NCI-H69 (cell line): Measurements from ENCODE around the gene CCT7.
"Not testable (repeated sequence)": the region's sequence is repeated elsewhere in the genome, so short reads cannot be mapped to it uniquely, and the experiment has no call there.

ENCODE experiments used
- DNase-seq: peaks from one replicate; lab custom pipeline; 2025; lab: John Stamatoyannopoulos, UW

The CCT7 gene

DNA sequence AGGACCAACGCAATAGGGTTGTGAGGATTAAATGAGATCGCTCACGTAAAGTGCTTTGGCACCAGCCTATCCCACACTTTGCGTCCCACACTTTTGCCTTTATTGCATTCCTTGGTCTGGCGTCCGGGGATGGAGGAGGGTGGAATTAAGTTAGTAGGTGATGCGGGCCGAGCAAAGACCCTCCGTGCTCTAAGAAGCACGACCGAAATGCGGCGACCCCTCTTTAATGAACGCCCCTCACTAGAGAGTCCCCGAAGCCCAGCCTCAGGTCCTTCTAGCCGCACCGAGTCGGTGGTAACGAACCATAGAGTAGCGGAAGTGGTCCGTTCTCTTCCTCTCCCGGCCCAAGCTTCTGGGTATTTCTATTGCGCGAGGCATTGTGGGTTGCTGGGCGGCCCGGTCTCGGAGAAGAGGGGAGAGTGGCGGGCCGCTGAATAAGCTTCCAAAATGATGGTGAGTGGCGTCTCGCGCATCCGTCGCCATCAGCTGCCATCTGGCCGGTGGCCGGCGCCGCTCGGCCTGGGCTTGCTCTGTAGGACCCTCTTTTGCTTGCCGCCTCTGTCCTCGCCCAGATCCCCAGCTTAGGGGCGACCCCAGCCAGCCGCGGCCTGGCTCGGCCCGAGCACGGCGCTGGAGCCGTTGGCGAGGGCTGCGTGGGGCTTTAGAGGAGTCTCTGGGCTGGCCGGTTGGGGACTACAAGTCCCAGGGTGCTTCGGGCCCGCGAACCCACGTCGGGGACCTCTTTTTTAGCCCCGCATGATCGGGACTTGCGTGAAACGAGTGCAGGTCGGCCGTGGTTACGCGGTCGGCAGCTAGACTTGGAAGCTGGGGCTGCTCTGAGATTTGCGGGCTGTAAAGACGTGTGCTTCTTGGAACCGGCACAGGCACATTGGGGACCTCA is at the start of gene CCT7:
TSS of gene CCT7 (plus strand) at position 377 of the 901 bp plus-strand sequence. CDS start at position 448, 71 bp downstream.
- DNase-seq: peak; percentile 93

DNA sequence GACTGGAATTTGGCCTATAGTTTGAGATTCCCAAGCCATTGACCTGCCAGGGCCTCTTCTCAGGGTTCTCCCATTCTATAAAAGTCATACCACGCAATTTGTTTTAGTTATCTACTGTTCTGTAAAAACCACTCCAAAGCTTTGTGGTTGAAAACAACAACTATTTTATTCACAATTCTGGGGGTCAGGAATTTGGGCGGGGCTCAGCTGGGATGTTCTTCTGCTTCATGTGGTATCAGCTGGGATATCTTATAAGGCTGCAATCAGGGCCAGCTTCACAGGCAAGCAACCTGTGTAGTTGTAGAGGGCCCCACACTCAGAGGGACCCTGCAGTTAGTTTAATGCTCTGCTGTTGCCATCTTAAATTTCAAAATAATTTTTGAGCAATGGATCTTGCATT is 48.1 kb upstream of the CCT7 start:
- no peak for DNase-seq

DNA sequence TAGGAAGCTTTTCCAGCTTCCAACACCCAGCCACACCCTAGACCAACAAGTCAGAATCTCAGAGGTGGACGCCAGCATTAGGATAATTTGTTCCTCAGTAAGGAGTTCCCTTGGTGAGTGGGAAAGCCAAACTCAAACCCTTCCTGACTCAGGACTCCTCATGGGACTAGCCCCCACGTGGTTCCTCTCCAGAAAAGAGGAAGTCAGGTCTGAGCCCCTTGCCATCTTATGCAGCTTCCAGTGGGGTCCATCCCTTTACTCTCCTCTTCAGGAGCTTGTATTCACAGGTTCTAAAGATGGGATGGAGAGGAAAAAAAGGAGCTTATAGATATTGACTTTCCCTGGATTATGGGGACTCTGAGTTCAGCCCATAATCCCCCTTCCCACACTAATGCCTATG is 46.6 kb upstream of the CCT7 start:
- DNase-seq: no peak

DNA sequence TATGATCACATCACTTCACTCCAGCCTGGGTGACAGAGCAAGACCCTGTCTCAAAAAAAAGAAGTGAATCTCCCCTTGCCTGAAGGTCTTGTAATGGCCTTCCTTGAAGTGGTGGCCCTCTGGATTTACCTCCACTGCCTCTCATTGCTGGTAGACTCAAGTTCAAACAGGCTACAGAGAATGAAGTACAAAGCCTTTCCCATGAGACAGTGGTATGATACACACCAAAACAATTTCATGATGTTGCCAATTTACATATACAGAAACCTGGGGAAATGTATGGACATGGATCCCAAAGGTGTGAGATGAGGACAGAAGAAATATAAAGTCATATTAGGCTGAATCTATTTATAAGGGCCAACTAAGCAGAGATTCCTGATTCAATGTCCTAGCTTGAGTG is 36.5 kb upstream of the CCT7 start:
- no peak for DNase-seq

DNA sequence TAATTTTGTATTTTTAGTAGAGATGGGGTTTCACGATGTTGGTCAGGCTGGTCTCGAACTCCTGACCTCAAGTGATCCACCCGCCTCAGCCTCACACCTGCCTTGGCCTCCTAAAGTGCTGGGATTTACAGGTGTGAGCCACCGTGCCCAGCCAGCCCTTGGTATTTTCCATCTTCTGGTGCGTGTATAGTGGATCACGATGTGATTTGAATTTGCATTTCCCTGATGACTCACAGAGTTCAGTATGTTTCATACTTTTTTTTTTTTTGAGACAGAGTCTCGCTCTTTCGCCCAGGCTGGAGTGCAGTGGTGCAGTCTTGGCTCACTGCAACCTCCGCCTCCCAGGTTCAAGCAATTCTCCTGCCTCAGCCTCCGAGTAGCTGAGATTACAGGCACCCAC is 33.8 kb upstream of the CCT7 start:
- not testable (repeated sequence) for DNase-seq

DNA sequence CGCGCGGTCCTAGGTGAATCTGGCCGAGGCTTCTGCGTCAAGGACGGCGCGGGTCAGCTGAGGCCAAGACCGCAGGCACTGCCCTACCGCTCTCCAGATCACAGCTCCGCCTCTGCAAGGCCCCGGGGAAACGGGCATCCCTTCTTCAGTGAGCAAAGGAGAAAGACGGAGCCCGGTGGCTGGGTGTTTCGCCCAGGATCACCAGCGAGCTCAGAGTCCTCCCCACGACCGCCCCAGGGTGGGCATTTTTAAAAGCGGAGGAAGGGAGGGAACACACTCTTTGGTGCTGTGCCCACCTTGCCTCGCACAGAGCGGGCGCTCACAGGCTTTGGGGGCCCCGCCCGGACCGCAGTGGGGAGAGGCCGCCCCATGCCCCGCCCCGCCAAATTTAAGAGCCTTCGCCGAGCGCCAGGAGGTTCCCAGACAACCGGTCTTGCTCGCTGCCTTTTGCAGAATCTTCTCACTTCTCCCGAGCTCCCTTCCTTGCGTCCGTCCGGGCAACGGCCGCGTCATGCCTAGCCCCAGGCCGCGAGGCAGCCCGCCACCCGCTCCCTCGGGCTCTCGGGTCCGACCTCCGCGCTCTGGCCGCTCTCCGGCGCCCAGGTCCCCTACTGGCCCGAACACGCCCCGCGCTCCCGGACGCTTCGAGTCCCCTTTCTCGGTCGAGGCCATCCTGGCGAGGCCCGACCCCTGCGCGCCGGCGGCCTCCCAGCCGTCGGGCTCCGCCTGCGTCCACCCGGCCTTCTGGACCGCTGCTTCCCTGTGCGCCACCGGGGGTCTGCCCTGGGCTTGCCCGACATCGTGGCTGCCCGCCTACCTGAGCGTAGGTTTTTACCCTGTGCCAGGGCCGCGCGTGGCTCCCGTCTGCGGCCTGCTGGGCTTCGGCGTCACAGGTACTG is 31.7 kb upstream of the CCT7 start, which contains the start of gene NOTO:
TSS of gene NOTO (plus strand) at position 419 of the 899 bp plus-strand sequence. CDS start at position 512, 93 bp downstream.
- DNase-seq: peak; percentile 27

DNA sequence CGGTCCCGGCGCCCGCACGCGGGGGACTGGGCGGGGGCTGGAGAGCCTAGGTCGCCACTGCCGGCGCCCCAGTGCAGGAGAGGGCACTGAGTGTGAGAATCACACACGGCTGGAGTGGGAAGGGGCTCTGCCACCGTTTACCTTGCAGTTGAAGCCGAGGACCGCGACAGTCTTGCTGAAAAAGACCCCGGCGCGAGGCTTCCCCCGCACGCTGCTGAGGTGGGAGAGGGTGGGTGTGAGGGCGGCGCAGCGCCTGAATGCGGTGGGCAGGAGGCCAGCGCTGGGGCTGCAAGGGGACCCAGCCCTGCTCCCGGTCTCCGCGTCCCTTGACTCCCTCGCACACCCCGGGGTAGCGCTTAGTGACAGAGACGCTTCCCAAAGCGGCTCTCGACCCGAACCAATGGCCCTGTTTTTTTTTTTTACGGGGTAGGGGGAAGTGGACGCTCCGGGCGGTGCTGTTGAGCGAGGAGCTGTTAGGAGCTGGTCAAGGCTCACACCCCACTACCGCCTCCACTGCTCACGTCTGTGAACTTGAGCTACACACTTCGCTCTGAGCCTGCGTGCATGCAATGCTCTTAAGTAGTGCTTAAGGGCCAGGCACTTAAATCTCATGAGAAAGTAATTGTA is 30.9 kb upstream of the CCT7 start:
- DNase-seq: peak; percentile 50

DNA sequence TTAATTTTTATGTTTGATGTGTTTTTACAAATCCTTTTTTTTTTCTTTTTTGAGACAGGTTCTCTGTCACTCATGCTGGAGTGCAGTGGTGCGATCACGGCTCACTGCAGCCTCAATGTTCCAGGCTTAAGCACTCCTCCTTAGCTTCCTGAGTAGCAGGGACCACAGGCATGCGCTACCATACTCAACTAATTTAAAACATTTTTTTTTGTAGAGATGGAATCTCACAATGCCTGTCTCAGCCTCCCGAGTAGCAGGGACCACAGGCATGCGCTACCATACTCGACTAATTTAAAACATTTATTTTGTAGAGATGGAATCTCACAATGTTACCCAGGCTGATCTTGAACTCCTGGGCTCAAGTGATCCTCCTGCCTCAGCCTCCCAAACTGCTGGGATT is 28.5 kb upstream of the CCT7 start:
- no peak for DNase-seq

DNA sequence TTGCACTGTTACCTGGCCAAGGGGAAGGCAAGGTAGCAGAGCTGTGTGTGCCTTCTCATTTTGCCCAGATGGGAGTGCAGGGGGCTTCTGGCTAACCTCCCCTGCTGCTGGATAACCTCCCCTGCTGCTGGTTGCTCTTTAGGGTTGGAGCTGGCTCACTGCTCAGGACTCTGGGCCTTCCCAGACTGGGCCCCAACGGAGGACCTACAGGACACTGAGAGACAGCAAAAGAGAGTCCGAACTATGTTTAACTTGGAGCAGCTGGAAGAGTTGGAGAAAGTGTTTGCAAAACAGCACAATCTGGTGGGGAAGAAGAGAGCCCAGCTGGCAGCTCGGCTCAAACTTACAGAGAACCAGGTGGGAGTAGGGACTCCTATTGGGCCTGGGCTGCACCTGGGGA is 25.9 kb upstream of the CCT7 start:
- no peak for DNase-seq

DNA sequence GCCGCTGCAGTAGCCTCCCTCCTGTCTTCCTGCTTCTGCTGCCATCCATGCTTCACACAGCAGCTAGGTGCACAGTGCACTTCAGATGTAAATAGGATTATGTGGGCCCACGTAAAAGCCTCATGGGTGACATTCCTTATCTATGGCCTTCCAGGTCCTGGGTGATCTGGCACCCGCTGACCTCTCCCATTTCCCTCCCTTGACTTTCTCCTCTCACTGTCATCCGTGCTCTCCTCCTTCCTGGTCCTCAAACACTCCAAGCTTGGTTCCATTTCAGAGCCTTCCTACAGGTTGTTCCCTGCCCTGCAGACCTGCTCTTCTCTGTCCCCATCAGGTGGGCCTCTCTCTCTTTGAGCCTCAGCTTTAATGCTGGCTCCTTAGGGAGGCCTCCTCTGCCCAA is 24.1 kb upstream of the CCT7 start:
- no peak for DNase-seq

DNA sequence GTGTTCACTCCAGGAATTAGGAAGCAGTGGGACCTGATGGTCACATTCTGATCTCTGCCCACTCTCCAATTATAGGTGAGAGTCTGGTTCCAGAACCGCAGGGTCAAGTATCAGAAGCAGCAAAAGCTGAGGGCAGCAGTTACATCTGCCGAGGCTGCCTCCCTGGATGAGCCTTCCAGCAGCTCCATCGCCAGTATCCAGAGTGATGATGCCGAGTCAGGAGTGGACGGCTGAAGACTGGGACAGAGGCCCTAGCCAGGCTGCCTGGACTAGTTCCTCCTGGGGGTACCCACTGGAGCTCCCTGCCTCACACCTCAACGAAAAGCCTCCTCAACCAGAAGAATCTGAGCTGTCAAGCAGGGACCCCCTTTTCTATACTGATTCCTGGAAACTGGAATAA is 23.4 kb upstream of the CCT7 start:
- DNase-seq: no peak

DNA sequence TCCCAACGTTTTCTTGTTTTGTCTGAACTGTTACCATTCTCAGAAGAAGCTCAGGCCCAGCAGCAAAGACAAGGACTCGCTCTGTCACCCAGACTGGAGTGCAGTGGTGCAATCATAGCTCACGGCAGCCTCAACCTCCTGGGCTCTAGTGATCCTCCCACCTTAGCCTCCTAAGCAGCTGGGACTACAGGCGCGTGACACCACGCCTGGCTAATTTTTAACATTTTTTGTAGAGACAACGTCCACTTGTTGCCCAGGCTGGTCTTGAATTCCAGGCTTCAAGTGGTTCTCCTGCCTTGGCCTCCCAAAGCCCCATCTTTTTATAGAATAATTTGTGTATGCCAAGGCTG is 22.0 kb upstream of the CCT7 start:
- no peak for DNase-seq

DNA sequence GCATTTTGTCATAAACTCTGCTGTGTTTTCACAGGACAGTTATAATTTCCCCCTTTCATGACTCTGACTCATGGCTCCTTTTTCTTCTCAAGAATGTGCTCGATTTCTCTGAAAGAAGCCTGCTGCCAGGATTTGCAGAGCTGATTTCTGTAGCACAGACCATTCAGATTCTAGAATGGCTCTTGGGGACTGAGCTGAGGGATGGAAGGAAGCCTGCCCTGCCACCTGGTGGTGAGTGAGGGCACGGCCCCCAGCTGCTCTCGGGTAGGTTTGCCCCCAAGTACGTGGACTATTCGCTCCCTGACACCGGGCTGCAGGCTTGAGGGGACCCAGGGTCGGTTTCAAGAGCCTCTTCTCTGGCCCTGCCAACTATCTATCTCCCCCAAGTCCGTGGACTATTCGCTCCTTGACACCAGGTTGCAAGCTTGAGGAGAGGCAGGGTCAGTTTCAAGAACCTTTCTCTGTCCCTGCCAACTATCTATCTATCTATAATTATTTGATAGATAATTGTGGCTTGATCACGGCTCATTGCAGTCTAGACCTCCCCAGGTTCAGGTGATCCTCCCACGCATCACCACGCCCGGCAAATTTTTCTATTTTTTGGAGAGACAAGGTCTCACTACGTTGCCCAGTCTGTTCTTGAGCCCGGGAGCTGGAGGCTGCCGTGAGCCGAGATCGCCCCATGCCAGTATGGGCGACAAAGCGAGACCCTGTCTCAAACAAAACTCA is 21.5 kb upstream of the CCT7 start:
- DNase-seq: peak; percentile 63

DNA sequence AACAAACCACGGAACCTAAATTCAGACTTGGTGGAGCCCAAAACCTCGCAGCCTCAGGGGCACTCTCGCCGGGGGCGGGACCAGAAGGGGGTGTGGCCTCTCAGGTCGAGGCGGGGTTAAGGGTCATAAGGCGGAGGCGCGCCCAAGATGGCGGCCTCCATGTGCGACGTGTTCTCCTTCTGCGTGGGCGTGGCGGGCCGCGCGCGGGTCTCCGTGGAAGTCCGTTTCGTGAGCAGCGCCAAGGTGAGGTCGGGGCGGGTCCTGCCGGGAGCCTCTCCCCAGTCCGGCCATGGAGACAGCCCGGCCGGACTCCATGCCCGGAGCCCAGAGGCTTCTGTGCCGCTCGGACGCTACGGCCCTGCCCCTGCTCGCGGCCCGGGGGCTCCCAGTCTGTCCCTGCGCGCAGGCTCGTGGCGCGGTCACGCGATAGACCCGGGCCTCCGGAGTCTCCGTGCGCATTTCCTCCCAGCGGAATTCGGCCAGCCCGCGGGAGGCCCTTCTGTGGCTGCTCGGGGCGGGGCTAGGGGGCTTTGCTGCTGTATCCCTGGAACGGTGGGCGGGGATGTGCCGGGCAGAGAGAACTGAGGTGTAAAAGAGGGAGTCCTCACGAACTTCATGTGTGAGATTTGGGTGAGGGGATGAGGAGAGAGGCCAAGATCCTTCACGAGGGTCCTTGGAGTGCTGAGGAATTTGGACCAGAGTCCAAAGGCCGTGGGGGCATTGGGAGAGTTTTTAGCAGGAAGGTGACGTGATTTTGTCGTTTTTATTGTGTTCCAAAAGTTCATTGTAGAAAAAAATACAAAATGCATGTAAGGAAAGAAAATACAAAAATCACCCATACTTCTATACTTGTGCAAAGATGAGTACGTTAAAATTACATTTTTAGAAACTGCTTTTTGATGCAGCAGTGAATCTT is 19.7 kb upstream of the CCT7 start, which contains the start of gene SMYD5:
TSS of gene SMYD5 (plus strand) at position 126 of the 916 bp plus-strand sequence. CDS start at position 148, 22 bp downstream.
- DNase-seq: peak; percentile 63

DNA sequence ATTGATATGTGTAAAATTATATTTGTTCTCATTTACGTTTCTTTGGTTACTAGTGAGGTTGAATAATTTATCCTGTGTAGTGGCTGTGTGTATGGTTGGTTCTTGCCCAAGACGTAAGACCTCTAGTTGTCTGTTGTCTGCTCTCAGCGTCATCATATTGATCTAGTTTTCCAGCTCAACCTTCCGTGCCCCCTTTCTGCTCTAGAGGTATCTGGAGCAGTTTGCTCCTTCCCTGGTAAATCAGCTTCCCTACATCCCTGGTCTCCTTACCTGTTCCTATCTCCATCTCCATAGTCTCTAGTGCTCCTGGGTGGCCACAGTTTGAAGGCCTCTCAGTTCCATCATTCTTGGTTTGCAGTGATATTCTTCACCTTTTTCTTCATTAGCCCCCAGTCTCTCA is 18.9 kb upstream of the CCT7 start:
- no peak for DNase-seq

DNA sequence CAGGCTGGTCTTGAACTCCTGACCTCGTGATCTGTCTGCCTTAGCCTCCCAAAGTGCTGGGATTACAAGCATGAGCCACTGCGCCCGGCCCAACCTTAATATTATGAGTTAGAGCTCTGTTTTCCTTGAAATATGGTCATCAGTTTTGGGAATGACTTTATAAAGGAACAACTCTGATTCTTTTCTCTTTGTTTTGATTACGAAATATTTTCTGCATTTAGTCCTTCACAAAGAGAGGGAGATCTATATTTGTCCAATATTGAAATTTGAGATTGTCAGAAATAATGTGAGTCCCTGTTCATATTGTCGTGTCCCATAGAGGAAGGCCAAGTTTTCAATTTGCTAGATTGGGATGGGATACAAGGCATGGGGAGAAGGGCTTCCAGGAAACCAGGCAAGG is 16.9 kb upstream of the CCT7 start:
- no peak for DNase-seq

DNA sequence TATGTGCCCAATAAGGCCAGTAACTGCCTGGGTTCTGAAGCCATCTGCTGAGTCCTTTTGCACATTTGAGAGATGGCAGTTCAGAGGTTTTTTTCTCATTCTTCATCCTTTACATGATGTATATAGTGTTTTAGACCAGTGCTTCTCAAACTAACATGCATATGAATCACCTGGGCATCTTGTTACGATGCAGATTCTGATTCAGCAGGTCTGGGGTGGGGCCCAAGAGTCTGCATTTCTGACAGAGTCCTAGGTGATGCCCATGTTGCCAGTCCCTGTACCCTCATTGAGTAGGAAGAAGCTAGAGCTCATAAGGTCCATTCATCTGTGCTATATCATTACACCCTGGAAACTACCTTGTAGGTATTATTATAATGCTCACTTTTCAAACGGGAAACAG is 16.3 kb upstream of the CCT7 start:
- DNase-seq: no peak

DNA sequence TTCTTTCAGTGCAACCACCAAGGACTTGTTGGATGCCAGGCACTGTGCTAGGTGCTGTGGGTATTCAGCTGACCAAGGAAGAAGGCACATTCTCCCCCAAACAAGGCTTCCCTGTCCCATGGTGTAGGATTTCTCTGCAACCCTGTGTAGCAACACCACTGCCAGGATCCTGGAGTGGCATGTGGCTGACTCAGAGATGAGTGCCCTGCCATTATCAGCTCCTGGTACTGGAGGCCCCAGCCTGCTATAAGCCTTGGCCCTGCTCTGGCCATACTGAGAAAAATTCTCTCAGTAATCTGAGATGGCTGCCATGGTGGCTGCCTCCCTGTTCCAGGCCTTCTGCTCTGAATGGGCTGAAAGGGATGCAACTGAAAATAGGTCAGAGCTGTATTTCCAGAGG is 15.8 kb upstream of the CCT7 start:
- DNase-seq: no peak

DNA sequence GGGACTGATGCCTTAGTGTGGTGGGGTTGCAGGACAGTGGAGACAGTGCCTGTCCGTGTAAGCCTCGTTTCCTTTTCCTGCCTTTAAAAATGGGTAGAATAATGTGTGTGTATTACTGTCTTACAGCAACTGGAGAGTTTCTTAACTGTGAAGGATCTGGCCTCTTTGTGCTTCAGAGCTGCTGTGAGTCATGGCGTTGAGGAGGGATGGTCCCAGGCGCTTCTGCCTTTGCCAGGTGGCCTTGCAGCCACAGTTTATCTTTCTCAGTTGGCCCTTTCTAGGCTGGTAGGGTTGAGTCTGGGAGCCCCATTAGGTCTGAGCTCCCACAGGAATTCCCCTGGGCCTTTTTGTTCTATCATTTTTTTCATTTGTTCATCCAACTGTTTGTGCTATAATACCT is 10.3 kb upstream of the CCT7 start:
- no peak for DNase-seq

DNA sequence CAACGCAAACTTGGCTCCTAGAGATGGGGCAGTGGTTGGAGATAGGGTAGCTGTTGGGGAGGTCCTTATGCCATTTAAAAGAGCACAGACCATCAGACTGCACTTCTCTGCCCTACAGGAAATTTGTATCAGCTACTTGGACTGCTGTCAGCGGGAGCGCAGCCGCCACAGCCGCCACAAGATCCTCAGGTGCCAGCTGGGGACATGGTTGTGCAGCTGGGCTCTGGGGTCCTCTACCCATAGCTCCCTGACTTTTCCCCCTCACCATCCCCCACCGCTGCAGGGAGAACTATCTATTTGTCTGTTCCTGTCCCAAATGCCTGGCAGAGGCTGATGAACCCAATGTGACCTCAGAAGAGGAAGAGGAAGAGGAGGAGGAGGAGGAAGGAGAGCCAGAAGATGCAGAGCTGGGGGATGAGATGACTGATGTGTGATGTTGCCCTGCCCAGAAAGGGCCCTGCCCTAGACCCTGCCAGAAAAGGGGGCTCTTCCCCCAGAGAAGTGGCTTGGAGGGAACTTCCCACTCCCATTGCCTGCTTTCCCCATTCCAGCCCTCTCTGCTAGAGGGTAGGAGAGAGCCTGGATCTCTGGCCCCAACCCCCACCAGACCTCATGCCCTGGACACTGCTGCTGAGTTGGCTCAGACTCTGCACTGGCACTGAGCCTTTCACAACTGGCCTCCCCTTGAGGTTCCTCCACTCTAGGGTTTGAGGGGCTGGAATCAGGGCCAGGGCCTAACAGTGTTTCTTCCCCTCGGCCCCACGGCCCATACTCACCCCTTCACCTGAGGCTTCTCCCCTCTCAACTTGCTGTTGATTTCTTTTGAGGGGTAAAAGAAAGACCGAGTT is 8.4 kb upstream of the CCT7 start:
- DNase-seq: no peak
